Skeletal muscle tissue (tissue), 4 donors: ENCODE data around the gene ADAM15. TPM values are rescaled to one million over a fixed set of nuclear protein-coding genes. Genes with fewer than 3 reads are reported as not detected.

ENCODE experiments used
- H3K27ac ChIP-seq: one replicate; pipeline ENCODE4 v1.7.0; 2013; ENCODE audit warnings: mild to moderate bottlenecking, low read depth, low read length, inconsistent platforms
- H3K27me3 ChIP-seq, 3 donors: one replicate each; pipeline ENCODE4 v1.7.0; 2013; ENCODE audit warnings: low read length in 3 of 3; ENCODE audit not compliant: control insufficient read depth in 3 of 3, insufficient read depth in 3 of 3
- H3K36me3 ChIP-seq, 3 donors: one replicate each; pipeline ENCODE4 v1.7.0; 2013; ENCODE audit warnings: low read length in 3 of 3; ENCODE audit not compliant: control insufficient read depth in 3 of 3, insufficient read depth in 3 of 3
- H3K4me1 ChIP-seq, 3 donors: one replicate each; pipeline ENCODE4 v1.7.0; 2013; ENCODE audit warnings: low read length in 3 of 3, mild to moderate bottlenecking in 3 of 3; ENCODE audit not compliant: control insufficient read depth in 3 of 3, insufficient read depth in 3 of 3
- H3K4me3 ChIP-seq, 3 donors: one replicate each; pipeline ENCODE4 v1.7.0; 2013; ENCODE audit warnings: low read length in 3 of 3
- H3K9ac ChIP-seq, 3 donors: one replicate each; pipeline ENCODE4 v1.7.0; 2013; ENCODE audit warnings: low read length in 3 of 3, mild to moderate bottlenecking in 3 of 3, moderate library complexity in 2 of 3, low read depth in 1 of 3
- H3K9me3 ChIP-seq, 3 donors: one replicate each; pipeline ENCODE4 v1.7.0; 2013; ENCODE audit warnings: low read length in 3 of 3; ENCODE audit not compliant: control insufficient read depth in 3 of 3
- total RNA-seq: library from RNA; depleted of rRNA; stranded (reverse); fragments of >200 nt; gene quantifications from one replicate; pipeline ENCODE4 v1.2.3, GENCODE V29; 2014
- donor health status: Osteomylitis.

The ADAM15 gene
- total RNA-seq, 1 donor from 2014 or later = 33.9 TPM

DNA sequence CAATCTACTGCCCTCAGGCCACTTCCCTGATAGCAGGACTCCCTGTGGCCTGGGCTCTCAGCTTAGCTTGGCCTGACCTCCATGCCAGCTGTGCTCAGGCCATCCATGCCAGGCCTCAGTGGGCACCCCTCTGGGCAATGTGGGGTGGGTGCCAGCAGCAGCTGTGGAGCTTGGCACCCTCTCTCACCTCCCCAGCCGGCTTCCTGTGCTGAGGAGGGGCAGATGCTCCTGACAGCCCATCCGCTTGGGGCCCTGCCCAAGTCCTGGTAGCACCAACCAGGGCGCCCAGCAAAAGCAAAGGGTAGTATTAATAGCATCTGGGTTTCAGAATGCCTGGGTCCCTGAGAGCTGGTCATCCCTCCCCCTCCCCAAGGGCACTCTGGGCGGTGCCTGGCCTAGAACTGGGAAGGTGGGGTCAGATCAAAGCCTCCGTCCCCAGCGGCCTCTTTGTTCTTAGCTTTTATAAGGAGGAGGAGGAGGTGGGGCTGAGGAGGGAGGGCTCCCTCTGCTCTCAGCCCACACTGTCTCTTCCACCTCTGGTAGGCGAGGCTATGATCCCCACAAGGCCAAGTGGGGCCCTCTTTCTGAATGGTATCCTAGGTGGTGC lies 18.5 kb downstream of the ADAM15 start:
- no peaks in the 10 kb centered on the region for H3K27me3 ChIP-seq
- H3K4me3 ChIP-seq = no peak overlapping the region
- H3K9ac ChIP-seq = no peak overlapping the region
- no peak overlapping the region for H3K27ac ChIP-seq
- no peaks in the 10 kb centered on the region for H3K9me3 ChIP-seq
- no peaks in the 10 kb centered on the region for H3K36me3 ChIP-seq
- H3K4me1 ChIP-seq = peaks cover 10 to 18% (median 11%) of the 10 kb centered on the region in 3 donors

DNA sequence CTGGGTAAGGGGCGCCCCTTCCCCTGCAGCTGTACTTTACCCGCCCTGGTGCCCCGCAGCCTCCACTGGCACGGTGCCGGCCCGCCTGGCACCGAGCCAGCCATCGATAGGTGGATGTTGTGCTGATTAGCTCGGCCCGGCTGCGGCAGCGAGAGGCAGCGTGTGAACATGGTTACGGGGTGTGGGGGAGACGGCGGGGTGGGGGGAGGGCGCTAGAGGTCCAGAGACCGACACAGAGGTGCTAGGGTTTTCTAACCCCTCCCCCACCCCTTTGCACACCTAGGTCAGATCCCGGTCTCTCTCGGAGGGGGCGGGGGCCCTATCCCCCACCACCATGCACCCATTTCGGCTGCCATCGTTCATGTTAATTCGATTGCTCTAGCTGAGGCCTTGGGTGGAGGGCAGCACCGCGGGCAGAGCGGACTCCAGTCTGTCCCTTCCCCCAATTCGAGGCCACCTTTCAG lies 19.1 kb downstream of the ADAM15 start:
- H3K4me3 ChIP-seq = peak overlapping the region; percentile 78 to 84 (median 78)
- H3K4me1 ChIP-seq = peaks cover 10 to 18% (median 11%) of the 10 kb centered on the region in 3 donors
- H3K9ac ChIP-seq = peak overlapping the region; percentile 77 to 85 (median 81)
- H3K27me3 ChIP-seq = no peaks in the 10 kb centered on the region
- H3K27ac ChIP-seq = no peak overlapping the region
- no peaks in the 10 kb centered on the region for H3K9me3 ChIP-seq
- H3K36me3 ChIP-seq = no peaks in the 10 kb centered on the region

- peak overlapping the region; percentile 78 to 84 (median 78) for H3K4me3 ChIP-seq
- peak overlapping the region; percentile 77 to 85 (median 81) for H3K9ac ChIP-seq
- H3K36me3 ChIP-seq = no peaks in the 10 kb centered on the region
- H3K27ac ChIP-seq = peak overlapping the region; percentile 30
- no peaks in the 10 kb centered on the region for H3K27me3 ChIP-seq
- H3K4me1 ChIP-seq = peaks cover 10 to 18% (median 11%) of the 10 kb centered on the region in 3 donors
- H3K9me3 ChIP-seq = no peaks in the 10 kb centered on the region
Measured at GRCh38 chr1:155070721-155071569, 19.8 kb downstream of the ADAM15 start.

GRCh38 chr1:155071701-155072100 lies 20.6 kb downstream of the ADAM15 start:
- Histone ChIP-seq H3K27me3 (no peaks in the 10 kb centered on the region), H3K9me3 (no peaks in the 10 kb centered on the region), H3K4me3 (no peak overlapping the region), H3K9ac (peak overlapping the region in 1 of 3 donors; percentile 12), H3K4me1 (peaks cover 10 to 18% (median 11%) of the 10 kb centered on the region in 3 donors), H3K27ac (no peak overlapping the region), H3K36me3 (no peaks in the 10 kb centered on the region)

GRCh38 chr1:155072531-155073289 lies 21.6 kb downstream of the ADAM15 start:
- Histone ChIP-seq H3K27me3 (no peaks in the 10 kb centered on the region), H3K9me3 (no peaks in the 10 kb centered on the region), H3K27ac (no peak overlapping the region), H3K36me3 (no peaks in the 10 kb centered on the region), H3K9ac (no peak overlapping the region), H3K4me3 (no peak overlapping the region), H3K4me1 (peaks cover 10 to 18% (median 11%) of the 10 kb centered on the region in 3 donors)

DNA sequence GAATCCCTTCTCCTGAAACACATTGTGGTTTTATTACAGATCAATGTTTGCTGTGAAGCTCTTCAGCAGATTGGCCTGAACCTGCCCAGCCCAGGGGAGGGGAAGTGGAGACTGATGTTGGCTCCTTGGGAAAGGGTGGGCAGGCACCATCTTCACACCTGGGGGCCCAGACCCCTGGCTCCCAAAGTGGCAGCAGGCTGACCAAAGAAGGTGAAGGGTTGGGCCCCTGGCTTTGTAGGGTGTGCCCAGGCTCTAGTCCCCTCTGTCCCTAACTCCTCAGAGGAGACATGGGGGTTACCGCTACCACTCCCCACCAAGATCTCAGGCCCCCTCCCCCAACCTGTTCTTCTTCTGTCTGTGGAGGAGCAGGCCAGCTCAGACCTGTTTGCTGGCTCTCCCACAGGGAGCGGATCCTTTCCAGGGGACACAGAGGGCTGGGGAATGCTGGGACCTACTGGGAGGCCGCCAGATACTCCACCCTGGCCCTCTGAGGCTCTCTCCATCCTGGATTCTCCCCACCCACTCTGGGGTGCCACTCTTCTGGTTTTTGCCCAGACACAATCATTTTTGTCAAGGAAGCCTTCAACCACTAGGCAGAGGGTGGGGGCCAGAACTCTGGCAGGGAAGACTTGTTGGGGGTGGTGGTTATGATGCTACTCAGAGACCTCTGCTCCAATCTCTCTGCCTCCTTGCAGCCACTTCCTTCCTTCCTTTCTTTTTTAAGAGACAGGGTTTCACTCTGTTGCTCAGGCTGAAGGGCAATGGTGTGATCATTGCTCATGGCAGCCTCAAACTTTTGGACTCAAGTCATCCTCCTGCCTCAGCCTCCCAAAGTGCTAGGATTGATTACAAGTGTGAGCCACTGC lies 22.5 kb downstream of the ADAM15 start:
- H3K9ac ChIP-seq = no peak overlapping the region
- H3K36me3 ChIP-seq = no peaks in the 10 kb centered on the region
- no peaks in the 10 kb centered on the region for H3K27me3 ChIP-seq
- no peak overlapping the region for H3K27ac ChIP-seq
- no peaks in the 10 kb centered on the region for H3K9me3 ChIP-seq
- no peak overlapping the region for H3K4me3 ChIP-seq
- H3K4me1 ChIP-seq = peaks cover 10 to 18% (median 11%) of the 10 kb centered on the region in 3 donors

DNA sequence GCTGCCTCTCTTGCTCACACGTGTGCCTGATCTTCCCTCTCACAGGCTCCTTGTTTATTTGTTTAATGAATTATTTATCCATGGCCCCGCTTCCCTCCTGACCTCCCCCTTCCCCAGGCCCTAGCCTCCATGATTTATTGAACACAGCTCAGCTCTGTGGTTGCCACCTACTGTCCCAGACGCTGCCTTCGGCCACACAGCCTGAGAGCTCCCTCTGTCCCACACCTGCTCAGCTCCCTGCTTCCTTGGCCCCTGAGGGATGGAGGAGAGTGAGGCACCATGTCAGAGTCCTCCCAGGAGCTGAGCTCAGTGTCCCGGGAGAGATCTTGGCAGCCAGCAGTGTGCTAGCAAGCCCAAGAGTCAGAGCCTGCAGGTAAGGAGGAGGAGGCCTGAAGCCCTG lies 24.4 kb downstream of the ADAM15 start:
- Histone ChIP-seq H3K27me3 (peaks cover 13 to 16% (median 15%) of the 10 kb centered on the region in 3 donors), H3K4me3 (no peak overlapping the region), H3K36me3 (no peaks in the 10 kb centered on the region), H3K9ac (no peak overlapping the region), H3K9me3 (no peaks in the 10 kb centered on the region), H3K4me1 (peaks cover 20 to 23% (median 21%) of the 10 kb centered on the region in 3 donors), H3K27ac (no peak overlapping the region)

DNA sequence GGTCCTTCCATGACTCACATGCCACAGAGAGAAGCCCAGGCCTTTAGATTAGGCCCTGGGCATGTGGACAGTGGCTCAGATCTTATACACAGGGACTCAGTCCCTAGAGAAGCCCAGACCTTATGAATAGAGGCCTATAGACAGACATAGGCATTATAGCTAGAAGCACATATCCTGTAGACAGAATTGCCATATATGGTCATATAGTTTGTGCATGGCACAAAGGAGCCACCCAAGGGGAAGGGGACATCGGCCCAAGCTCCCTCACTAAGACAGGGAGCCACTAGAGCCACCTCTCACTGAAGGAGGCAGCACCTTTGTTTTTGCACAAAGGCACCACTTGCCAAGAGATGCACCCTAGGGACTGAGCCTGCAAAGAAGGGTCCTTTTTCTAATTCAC lies 25.3 kb downstream of the ADAM15 start:
- peaks cover 22 to 24% (median 24%) of the 10 kb centered on the region in 3 donors for H3K4me1 ChIP-seq
- H3K9me3 ChIP-seq = no peaks in the 10 kb centered on the region
- no peak overlapping the region for H3K27ac ChIP-seq
- H3K4me3 ChIP-seq = no peak overlapping the region
- H3K27me3 ChIP-seq = peaks cover 21 to 24% (median 23%) of the 10 kb centered on the region in 3 donors
- no peaks in the 10 kb centered on the region for H3K36me3 ChIP-seq
- no peak overlapping the region for H3K9ac ChIP-seq

- Histone ChIP-seq H3K27ac (no peak overlapping the region), H3K36me3 (no peaks in the 10 kb centered on the region), H3K9me3 (no peaks in the 10 kb centered on the region), H3K4me1 (peaks cover 27 to 34% (median 30%) of the 10 kb centered on the region in 3 donors), H3K4me3 (no peak overlapping the region), H3K9ac (no peak overlapping the region), H3K27me3 (peaks cover 30 to 34% (median 33%) of the 10 kb centered on the region in 3 donors)
Measured at GRCh38 chr1:155077346-155077745, 26.2 kb downstream of the ADAM15 start.
